Chondrocyte (in vitro differentiated cells): Measurements from ENCODE around the gene CRIM1. TPM values are rescaled to one million over a fixed set of nuclear protein-coding genes. Genes with fewer than 3 reads are reported as not detected.
A peak's percentile ranks its signal among the peaks of the same experiment; 100 is the strongest.

Source experiments
- DNase-seq: peaks from one replicate; pipeline ENCODE4 v3.0.0; 2021; ENCODE audit warnings: mixed read lengths, low spot score
- H3K27ac Mint-ChIP-seq: one replicate; pipeline ENCODE4 v1.8.0; 2021; ENCODE audit warnings: mild to moderate bottlenecking, moderate library complexity, mixed read lengths; ENCODE audit not compliant: unreplicated experiment
- H3K27me3 Mint-ChIP-seq: 2 replicates; pipeline ENCODE4 v1.8.0; 2021; ENCODE audit warnings: low read depth, mixed read lengths
- H3K36me3 Mint-ChIP-seq: 2 replicates; pipeline ENCODE4 v1.8.0; 2021; ENCODE audit warnings: low read depth, mixed read lengths
- H3K4me1 Mint-ChIP-seq: 2 replicates; pipeline ENCODE4 v1.8.0; 2021; ENCODE audit warnings: low read depth, mild to moderate bottlenecking, mixed read lengths
- H3K4me3 Mint-ChIP-seq: one replicate; pipeline ENCODE4 v1.8.0; 2021; ENCODE audit warnings: mild to moderate bottlenecking, moderate library complexity, mixed read lengths; ENCODE audit not compliant: unreplicated experiment
- H3K9me3 Mint-ChIP-seq: 2 replicates; pipeline ENCODE4 v1.8.0; 2021; ENCODE audit warnings: low read depth, mixed read lengths
- CTCF ChIP-seq: fragments of 200-600 bp; sonication (generic); IDR thresholded peaks from 2 replicates; pipeline ENCODE4 v1.5.0; 2021; ENCODE audit warnings: antibody characterized with exemption, mild to moderate bottlenecking, moderate library complexity
- total RNA-seq: library from RNA; stranded (reverse); gene quantifications from 3 replicates; pipeline ENCODE4 v1.2.1, GENCODE V29; 2021

CRIM1 gene
- total RNA-seq, 1 donor from 2014 or later: 194 TPM

GRCh38 chr2:36530178-36530982 is 174.8 kb downstream of the CRIM1 start:
- Mint-ChIP-seq H3K27ac (peak overlapping the region; percentile 85), H3K36me3 (peaks cover 13% of the 10 kb centered on the region), H3K27me3 (no peaks in the 10 kb centered on the region), H3K4me1 (peaks cover 31% of the 10 kb centered on the region), H3K9me3 (no peaks in the 10 kb centered on the region), H3K4me3 (no peak overlapping the region)
- TF ChIP-seq CTCF: no peak
- no peak for DNase-seq

GRCh38 chr2:36530983-36531354 is 175.4 kb downstream of the CRIM1 start:
- H3K27ac Mint-ChIP-seq: peak overlapping the region; percentile 85
- peaks cover 11% of the 10 kb centered on the region for H3K36me3 Mint-ChIP-seq
- no peak overlapping the region for H3K4me3 Mint-ChIP-seq
- DNase-seq: no peak
- H3K27me3 Mint-ChIP-seq: no peaks in the 10 kb centered on the region
- TF ChIP-seq CTCF: peak; percentile 55
- peaks cover 31% of the 10 kb centered on the region for H3K4me1 Mint-ChIP-seq
- H3K9me3 Mint-ChIP-seq: no peaks in the 10 kb centered on the region

- DNase-seq: no peak
- Mint-ChIP-seq H3K36me3 (peaks cover 27% of the 10 kb centered on the region), H3K27me3 (no peaks in the 10 kb centered on the region), H3K9me3 (no peaks in the 10 kb centered on the region), H3K4me1 (peaks cover 29% of the 10 kb centered on the region), H3K4me3 (no peak overlapping the region), H3K27ac (peak overlapping the region; percentile 57)
- TF ChIP-seq CTCF: no peak
Observed at GRCh38 chr2:36534275-36534799, 178.8 kb downstream of the CRIM1 start.

GRCh38 chr2:36535099-36535498 is 179.5 kb downstream of the CRIM1 start:
- Mint-ChIP-seq H3K4me3 (no peak overlapping the region), H3K4me1 (peaks cover 21% of the 10 kb centered on the region), H3K27me3 (no peaks in the 10 kb centered on the region), H3K36me3 (peaks cover 27% of the 10 kb centered on the region), H3K27ac (no peak overlapping the region), H3K9me3 (no peaks in the 10 kb centered on the region)
- no peak for DNase-seq
- no peak for TF ChIP-seq CTCF

- no peaks in the 10 kb centered on the region for H3K9me3 Mint-ChIP-seq
- H3K4me1 Mint-ChIP-seq: peaks cover 8% of the 10 kb centered on the region
- H3K4me3 Mint-ChIP-seq: no peak overlapping the region
- DNase-seq: no peak
- H3K27me3 Mint-ChIP-seq: no peaks in the 10 kb centered on the region
- H3K27ac Mint-ChIP-seq: no peak overlapping the region
- peaks cover 31% of the 10 kb centered on the region for H3K36me3 Mint-ChIP-seq
- no peak for TF ChIP-seq CTCF
Observed at GRCh38 chr2:36536776-36537175, 181.2 kb downstream of the CRIM1 start.
